HFF-Myc (cell line): ENCODE measurements around the gene TMEM245.

Experiments
- DNase-seq: peaks from one replicate; pipeline ENCODE4 v3.0.0-alpha.2; 2011; ENCODE audit warnings: low read depth; ENCODE audit errors: extremely low read depth
- H3K4me3 ChIP-seq: replicated peaks from 2 replicates; pipeline ENCODE4 v1.5.1; 2011; ENCODE audit warnings: low read depth, mild to moderate bottlenecking, control low read depth, low read length
- CTCF ChIP-seq: IDR thresholded peaks from 2 replicates; pipeline ENCODE4 v1.5.1; 2012; ENCODE audit warnings: mild to moderate bottlenecking, low read depth, low read length, control low read depth; ENCODE audit errors: missing control alignments

The TMEM245 gene

GRCh38 chr9:109121232-109121796, 1.6 kb upstream of the TMEM245 start:
- H3K4me3 ChIP-seq: no peak overlapping the region
- no peak for TF ChIP-seq CTCF
- no peak for DNase-seq

GRCh38 chr9:109120204-109120789, 550 bp upstream of the TMEM245 start:
- no peak for DNase-seq
- H3K4me3 ChIP-seq: peak overlapping the region; percentile 86; the same call in 1 of the 2 replicates
- no peak for TF ChIP-seq CTCF

- no peak for DNase-seq
- H3K4me3 ChIP-seq: peak overlapping the region; percentile 86
- TF ChIP-seq CTCF: no peak
Observed at GRCh38 chr9:109118808-109119438, 824 bp downstream of the TMEM245 start.

GRCh38 chr9:109117856-109118807, 1.6 kb downstream of the TMEM245 start:
- TF ChIP-seq CTCF: no peak
- DNase-seq: no peak
- H3K4me3 ChIP-seq: peak overlapping the region; percentile 86

- DNase-seq: no peak
- no peak for TF ChIP-seq CTCF
- no peak overlapping the region for H3K4me3 ChIP-seq
Observed at GRCh38 chr9:109115931-109116526, 3.7 kb downstream of the TMEM245 start.

GRCh38 chr9:109114670-109115069, 5.1 kb downstream of the TMEM245 start:
- TF ChIP-seq CTCF: no peak
- DNase-seq: no peak
- no peak overlapping the region for H3K4me3 ChIP-seq
